Breast epithelium (tissue), 4 donors: Measurements from ENCODE around the gene SUV39H1. TPM values are rescaled to one million over a fixed set of nuclear protein-coding genes. Genes with fewer than 3 reads are reported as not detected.
A peak's percentile ranks its signal among the peaks of the same experiment; 100 is the strongest.

Experiments used
- DNase-seq, 2 donors: peaks; one replicate each; pipeline ENCODE4 v3.0.0-alpha.2; 2019; ENCODE audit warnings: low spot score in 2 of 2
- H3K27ac ChIP-seq, 2 donors: fragments of 200-600 bp; sonication (generic) in 1 of 2; one replicate each; pipeline ENCODE4 v1.5.1; 2016 to 2019; ENCODE audit warnings: mild to moderate bottlenecking in 1 of 2
- H3K27me3 ChIP-seq, 2 donors: fragments of 200-600 bp; sonication (generic) in 1 of 2; one replicate each; pipeline versions ENCODE4 v1.5.1 to v1.6.0; 2017 to 2019; ENCODE audit warnings: control low read depth in 1 of 2, mild to moderate bottlenecking in 1 of 2
- H3K36me3 ChIP-seq: fragments of 200-600 bp; one replicate; pipeline ENCODE4 v1.5.1; 2019
- H3K4me1 ChIP-seq, 2 donors: fragments of 200-600 bp; sonication (generic); one replicate each; pipeline ENCODE4 v1.5.1; 2016 to 2019; ENCODE audit warnings: control low read depth in 1 of 2
- H3K4me3 ChIP-seq, 3 donors: fragments of 200-600 bp; sonication (generic); 1 replicate in 2 of 3; 2 replicates in 1 of 3; pipeline ENCODE4 v1.5.1; 2016 to 2019; ENCODE audit warnings: mild to moderate bottlenecking in 3 of 3, moderate library complexity in 2 of 3
- H3K9me3 ChIP-seq, 2 donors: fragments of 200-600 bp; sonication (generic) in 1 of 2; one replicate each; pipeline ENCODE4 v1.5.1; 2016 to 2019; ENCODE audit warnings: control low read depth in 1 of 2
- POLR2A ChIP-seq: fragments of 450-650 bp; IDR thresholded peaks from one replicate; pipeline ENCODE4 v1.6.1; 2016; ENCODE audit warnings: antibody characterized with exemption, mild to moderate bottlenecking, moderate library complexity
- POLR2AphosphoS5 ChIP-seq, 3 donors: sonication (generic); formaldehyde crosslinking; IDR thresholded peaks; one replicate each; pipeline ENCODE4 v1.6.1; 2017; ENCODE audit warnings: antibody characterized with exemption in 3 of 3
- intact Hi-C: fragments of 100-400 bp; cut with DNase I; formaldehyde crosslinking; loops from one replicate; pipeline ENCODE4 v1.15.1; 2023; ENCODE audit warnings: low total_unique reads
- total RNA-seq, 3 donors: library from RNA; depleted of rRNA; stranded (reverse); fragments of >200 nt; gene quantifications; one replicate each; pipeline ENCODE4 v1.1.0, GENCODE V29; 2016
- TF ChIP-seq, protein P1 (sequence below), 3 donors: fragments of 450-650 bp; IDR thresholded peaks; one replicate each; pipeline ENCODE4 v1.5.1; 2016 to 2017; ENCODE audit warnings: antibody characterized with exemption in 3 of 3, mild to moderate bottlenecking in 3 of 3, moderate library complexity in 3 of 3

The SUV39H1 gene
- total RNA-seq, 3 donors from 2014 or later, result 3.6 to 7.0 (median 5.3) TPM

DNA sequence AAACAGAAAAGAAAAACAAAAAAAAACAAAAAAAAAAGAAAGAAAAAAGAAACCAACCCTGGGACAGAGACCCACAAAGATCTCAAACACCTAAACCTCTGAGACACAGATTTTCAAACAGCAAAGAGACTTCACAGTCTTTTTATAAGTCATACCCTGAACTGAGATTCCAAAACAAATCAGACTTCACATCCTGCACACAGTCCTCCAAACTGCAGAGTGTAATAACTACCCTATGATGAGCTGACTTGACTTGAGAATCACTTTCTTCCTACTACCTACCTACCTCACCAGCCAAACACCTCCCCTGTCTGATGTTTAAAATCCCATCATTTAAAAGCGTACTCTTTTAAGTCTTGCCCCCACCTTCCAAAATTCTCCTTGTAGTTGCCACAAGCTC, 39.8 kb downstream of the SUV39H1 start:
- Histone ChIP-seq H3K4me1 (no peaks in the 10 kb centered on the region), H3K27ac (no peak overlapping the region), H3K9me3 (no peaks in the 10 kb centered on the region), H3K4me3 (peak overlapping the region in 1 of 3 donors; percentile 65), H3K36me3 (no peaks in the 10 kb centered on the region), H3K27me3 (peaks cover 0 to 22% of the 10 kb centered on the region in 2 donors)
- TF ChIP-seq, protein P1, sequence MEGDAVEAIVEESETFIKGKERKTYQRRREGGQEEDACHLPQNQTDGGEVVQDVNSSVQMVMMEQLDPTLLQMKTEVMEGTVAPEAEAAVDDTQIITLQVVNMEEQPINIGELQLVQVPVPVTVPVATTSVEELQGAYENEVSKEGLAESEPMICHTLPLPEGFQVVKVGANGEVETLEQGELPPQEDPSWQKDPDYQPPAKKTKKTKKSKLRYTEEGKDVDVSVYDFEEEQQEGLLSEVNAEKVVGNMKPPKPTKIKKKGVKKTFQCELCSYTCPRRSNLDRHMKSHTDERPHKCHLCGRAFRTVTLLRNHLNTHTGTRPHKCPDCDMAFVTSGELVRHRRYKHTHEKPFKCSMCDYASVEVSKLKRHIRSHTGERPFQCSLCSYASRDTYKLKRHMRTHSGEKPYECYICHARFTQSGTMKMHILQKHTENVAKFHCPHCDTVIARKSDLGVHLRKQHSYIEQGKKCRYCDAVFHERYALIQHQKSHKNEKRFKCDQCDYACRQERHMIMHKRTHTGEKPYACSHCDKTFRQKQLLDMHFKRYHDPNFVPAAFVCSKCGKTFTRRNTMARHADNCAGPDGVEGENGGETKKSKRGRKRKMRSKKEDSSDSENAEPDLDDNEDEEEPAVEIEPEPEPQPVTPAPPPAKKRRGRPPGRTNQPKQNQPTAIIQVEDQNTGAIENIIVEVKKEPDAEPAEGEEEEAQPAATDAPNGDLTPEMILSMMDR (IDR thresholded peaks at IDR 0.05), result no peak
- TF ChIP-seq POLR2AphosphoS5 (IDR thresholded peaks at IDR 0.05), result no peak
- TF ChIP-seq POLR2A, result no peak
- intact Hi-C loops, result no loop called here
- no peak for DNase-seq

DNA sequence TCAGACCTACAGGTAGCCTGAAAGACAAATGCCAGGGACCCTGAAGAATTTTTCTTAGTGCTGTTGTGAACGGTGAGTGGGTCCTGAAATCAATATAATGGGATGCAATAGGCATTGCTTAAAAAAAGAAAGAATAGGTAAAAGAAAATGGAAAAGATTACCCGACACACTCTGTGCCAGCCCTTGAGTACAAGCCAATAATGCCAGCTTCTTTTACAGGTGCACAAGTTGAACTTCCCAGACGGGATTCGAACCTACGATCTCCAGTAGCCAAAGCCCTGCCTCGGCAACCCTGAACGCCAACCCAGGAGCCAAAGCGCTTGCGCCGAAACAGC, 40.3 kb downstream of the SUV39H1 start:
- Histone ChIP-seq H3K27ac (peak overlapping the region in 1 of 2 donors; percentile 92), H3K4me3 (peak overlapping the region; percentile 15 to 65 (median 60)), H3K36me3 (no peaks in the 10 kb centered on the region), H3K4me1 (no peaks in the 10 kb centered on the region), H3K27me3 (peaks cover 0 to 22% of the 10 kb centered on the region in 2 donors), H3K9me3 (no peaks in the 10 kb centered on the region)
- intact Hi-C loops, result no loop called here
- TF ChIP-seq, protein P1 (IDR thresholded peaks at IDR 0.05), result no peak
- TF ChIP-seq POLR2AphosphoS5 (IDR thresholded peaks at IDR 0.05), result no peak
- no peak for DNase-seq

DNA sequence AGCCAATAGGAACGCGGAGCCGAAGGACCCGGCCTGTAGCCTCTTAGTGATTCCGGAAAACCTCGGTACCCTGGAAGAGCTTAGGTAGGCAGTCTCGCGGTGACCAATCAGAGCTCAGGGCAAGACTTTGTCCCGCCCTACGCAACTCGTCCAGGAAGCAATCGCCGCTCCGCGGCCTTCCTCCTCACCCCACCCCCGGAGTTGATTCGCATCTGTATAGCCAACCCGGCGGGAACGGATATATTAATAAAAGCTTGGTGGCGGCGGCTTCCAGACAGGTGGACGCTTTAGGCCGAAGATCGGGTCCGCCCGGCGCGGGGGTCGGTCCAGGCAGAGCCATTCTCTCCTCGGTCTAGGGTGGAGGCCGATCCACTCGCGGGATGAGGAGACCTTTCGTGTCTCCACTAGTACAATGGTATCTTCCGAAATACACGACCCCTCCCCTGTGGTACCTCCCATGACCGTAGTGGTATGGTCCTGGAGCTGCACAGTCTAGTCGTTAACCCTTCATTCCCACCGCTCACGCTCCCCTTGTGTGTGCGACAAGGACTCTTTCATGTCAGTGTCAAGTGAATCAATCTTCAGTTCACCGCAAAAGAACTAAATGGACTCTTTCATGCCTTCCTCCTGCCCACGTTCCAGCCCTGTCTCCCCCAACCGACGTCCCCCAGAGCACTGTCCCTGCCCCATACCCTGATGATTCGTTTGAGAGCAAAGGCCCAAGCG, 40.8 kb downstream of the SUV39H1 start:
- peak; percentile 86 to 89 for DNase-seq
- Histone ChIP-seq H3K27me3 (peaks cover 0 to 17% of the 10 kb centered on the region in 2 donors), H3K9me3 (no peaks in the 10 kb centered on the region), H3K4me3 (peak overlapping the region; percentile 57 to 65 (median 60)), H3K36me3 (no peaks in the 10 kb centered on the region), H3K4me1 (no peaks in the 10 kb centered on the region), H3K27ac (peak overlapping the region; percentile 91 to 92)
- TF ChIP-seq POLR2AphosphoS5 (IDR thresholded peaks at IDR 0.05), result peak; percentile 41 to 83 (median 72)
- TF ChIP-seq, protein P1 (IDR thresholded peaks at IDR 0.05), result no peak
- TF ChIP-seq POLR2A, result peak; percentile 55
- intact Hi-C loops, result no loop called here

DNA sequence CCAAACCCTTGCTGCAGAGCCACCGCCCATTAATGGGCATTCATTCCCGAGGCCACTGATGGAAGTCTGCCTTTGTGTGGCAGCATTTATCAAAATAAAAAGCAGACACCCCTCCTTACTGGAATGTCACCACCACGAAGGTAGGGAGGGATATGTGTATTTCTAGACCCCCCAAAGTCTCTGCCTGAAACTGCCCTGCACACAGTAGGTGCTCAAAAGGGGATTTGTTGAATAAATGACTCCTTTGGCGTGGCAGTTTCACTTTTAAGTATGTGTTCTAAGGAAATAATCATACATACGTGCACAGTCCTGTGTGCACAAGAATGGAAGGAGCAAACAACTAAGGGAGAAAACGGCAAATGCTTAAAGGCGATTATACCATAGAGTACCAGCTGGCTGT, 41.4 kb downstream of the SUV39H1 start:
- TF ChIP-seq, protein P1 (IDR thresholded peaks at IDR 0.05), result no peak
- TF ChIP-seq POLR2AphosphoS5 (IDR thresholded peaks at IDR 0.05), result no peak
- no peak for TF ChIP-seq POLR2A
- H3K27ac ChIP-seq, result peak overlapping the region; percentile 91 to 92
- intact Hi-C loops, result no loop called here
- no peaks in the 10 kb centered on the region for H3K4me1 ChIP-seq
- no peaks in the 10 kb centered on the region for H3K9me3 ChIP-seq
- peaks cover 0 to 15% of the 10 kb centered on the region in 2 donors for H3K27me3 ChIP-seq
- H3K36me3 ChIP-seq, result no peaks in the 10 kb centered on the region
- peak overlapping the region; percentile 57 to 65 (median 60) for H3K4me3 ChIP-seq
- no peak for DNase-seq

DNA sequence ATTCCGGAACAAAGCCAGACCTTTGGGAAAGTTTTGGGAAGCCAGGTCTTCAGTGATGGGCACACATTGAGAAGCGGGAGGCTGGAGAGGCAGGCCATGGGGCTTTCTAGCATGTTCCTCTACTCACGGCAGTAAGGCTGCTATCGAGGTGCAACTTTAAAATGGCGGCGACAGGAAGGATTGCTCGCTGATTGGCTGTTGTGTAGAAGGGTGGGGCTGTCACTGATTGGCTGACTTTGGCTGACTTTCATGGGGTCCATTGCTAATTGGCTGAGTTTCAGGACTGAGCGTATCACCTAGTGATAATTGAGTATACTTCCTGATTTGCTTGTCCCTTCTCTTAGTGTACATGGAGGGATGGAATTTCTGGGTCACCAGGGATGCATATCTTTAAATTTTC, 45.3 kb downstream of the SUV39H1 start:
- H3K36me3 ChIP-seq, result no peaks in the 10 kb centered on the region
- DNase-seq, result no peak
- H3K4me3 ChIP-seq, result no peak overlapping the region
- H3K27ac ChIP-seq, result no peak overlapping the region
- TF ChIP-seq POLR2A, result no peak
- no peak for TF ChIP-seq POLR2AphosphoS5 (IDR thresholded peaks at IDR 0.05)
- TF ChIP-seq, protein P1 (IDR thresholded peaks at IDR 0.05), result no peak
- peaks cover 0 to 12% of the 10 kb centered on the region in 2 donors for H3K27me3 ChIP-seq
- no peaks in the 10 kb centered on the region for H3K4me1 ChIP-seq
- intact Hi-C loops, result no loop called here
- H3K9me3 ChIP-seq, result no peaks in the 10 kb centered on the region
